GM21529 (cell line): ENCODE measurements around the gene PLXNA4.

Source experiments
- ATAC-seq: cut with Tn5 transposase; IDR thresholded peaks from one replicate; pipeline ENCODE4 v1.9.1; 2021; ENCODE audit not compliant: unreplicated experiment

Gene PLXNA4

DNA sequence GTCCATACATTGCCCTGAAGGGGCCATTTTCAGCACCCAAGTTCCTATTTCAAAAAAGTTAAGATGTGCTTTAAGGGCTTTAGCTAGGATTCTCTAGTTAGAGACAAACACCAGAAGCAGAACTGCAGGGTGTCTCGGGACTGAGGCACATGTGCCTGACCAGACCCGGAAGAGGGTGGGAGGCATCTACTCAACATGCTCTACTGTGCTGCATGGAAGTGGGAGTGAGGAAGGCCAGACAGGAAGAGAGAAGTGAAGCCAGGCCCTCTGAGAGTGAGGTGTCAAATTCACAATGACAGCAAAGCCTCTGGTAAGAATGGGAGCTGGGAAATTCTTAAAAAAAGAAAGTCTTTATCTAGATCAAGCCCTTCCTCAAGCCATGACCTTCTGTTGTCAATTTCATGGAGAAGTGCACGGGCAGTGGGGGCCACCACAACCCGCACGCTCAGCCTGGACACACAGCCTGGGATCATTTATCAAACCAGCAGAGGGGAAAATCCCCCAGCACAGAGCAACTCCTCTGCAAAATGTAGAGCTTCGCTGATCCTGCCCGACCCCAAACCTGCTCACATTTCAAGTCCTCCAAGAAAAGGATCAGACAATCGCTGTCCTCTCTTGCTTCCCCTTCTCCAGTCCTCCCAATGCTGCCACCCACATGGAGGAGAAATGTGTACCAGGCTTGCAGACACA lies 38.7 kb downstream of the PLXNA4 start:
- ATAC-seq: no peak

GRCh38 chr7:132536654-132537395 lies 39.4 kb downstream of the PLXNA4 start:
- ATAC-seq: no peak

GRCh38 chr7:132533916-132534315 lies 42.4 kb downstream of the PLXNA4 start:
- ATAC-seq: no peak

- no peak for ATAC-seq
Observed at GRCh38 chr7:132532281-132532680, 44.0 kb downstream of the PLXNA4 start.

- ATAC-seq: no peak
Observed at GRCh38 chr7:132531562-132531961, 44.7 kb downstream of the PLXNA4 start.

- no peak for ATAC-seq
Observed at GRCh38 chr7:132528695-132529094, 47.6 kb downstream of the PLXNA4 start.

DNA sequence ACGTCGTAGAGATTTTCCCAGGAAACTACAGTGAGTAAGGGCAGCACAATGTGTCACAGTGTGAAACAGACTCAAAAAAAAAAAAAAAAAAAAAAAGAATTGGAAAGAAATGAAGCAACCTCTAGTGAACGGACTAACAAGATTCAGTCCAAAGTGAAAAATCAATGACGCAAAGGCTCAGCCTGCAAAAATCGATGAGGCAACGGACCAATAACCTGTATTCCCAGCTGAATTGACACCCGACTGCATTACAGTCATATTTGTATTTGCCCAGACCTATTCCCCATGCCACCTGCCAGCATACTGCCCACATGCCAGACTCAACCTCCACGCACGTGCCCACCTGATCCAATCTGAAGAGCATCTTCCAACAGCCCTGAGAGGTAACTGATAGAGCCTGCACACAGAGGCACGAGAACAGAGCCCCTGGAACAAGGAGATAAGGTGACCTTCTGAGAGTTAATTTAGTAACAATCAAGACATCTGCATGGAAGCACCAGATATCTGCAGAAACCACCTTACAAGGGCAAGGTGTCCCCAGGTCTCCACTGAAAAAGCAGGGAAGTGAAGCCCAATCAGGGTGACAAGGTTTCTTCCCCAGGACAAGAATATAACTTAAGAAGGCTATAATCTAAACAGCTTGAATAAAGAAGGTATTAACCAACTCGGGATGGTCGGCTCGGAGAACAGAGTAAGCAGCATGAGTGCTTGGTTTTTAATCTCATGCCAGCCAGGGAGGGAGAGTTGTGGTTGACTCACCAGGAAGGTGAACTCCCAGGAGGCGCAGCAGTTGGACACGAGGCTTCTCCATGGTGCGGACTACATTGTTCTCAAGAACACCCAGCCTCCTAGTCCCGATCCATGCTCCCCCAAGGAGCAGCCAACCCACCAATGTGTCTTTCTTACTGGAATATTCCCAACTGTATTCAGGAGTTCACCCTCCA lies 48.5 kb downstream of the PLXNA4 start:
- ATAC-seq: no peak

- ATAC-seq: no peak
Observed at GRCh38 chr7:132526111-132526740, 50.0 kb downstream of the PLXNA4 start.

DNA sequence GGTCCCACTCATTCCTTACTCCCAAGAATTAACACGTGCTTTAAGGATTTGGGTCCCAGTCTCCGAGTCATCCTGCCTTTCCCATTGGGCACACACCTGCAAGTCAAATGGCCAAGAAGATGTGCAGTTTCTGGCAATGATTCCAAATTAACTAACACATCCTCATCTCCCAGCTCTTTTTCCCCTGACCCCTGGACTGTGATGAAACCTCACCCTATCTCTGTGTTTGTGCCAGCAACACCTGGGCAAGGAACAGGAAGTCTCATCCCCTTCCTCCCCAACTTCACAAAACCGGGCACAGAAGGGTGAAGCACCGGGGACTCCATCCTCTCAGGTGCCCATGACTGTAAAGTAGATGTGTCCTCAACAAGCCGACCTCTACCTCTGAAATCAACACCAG lies 54.8 kb downstream of the PLXNA4 start:
- no peak for ATAC-seq

DNA sequence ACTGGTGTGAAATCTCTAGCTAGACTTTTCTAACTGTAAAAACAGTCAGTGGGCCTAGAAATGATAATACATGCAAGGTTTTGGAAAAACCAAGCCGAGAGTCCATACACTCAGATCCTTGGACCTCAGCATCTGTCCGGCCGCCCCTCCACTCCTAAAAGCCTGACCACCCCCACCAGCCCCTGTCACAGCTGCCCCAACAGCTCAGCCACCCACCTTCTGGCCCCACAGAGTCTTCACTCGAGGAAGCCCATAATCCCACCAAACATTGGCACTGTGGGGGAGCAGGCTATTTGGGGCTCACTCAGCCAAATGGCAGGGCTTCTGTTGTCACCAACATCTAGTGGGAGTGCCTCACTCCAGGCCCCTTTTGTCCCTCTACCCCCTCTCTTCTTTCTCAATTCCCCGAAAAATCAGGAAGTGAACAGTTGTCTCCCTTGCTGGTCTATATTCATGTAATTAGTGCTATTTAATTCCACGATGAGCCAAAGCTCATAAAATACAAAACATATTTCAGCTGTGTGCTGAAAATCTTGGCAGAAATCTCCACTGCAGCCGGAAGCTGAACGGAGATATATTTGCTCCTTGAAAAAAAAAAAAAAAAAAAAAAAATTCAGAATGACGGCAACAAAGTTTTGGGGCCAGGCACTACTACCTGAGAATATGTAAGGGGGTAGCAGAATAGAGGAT lies 55.5 kb downstream of the PLXNA4 start:
- ATAC-seq: no peak

DNA sequence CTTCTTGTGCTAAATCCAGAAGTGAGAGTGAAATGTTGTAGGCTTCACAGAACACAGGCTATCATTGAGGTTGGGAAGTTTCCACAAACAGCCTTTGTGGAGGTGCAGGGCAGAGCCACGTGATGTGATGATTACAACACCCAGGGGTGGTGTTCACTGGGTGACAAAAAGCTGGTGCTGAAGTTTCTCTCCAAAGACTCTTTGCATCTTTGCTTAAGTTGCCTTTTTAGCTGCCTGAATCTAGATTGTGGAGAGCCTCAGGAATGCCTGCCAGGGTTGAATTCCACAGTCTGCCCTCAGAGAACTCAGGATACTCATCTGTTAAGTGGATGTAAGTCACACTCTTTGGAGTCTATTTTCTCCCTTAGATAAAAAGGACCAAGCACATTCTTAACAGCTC lies 56.3 kb downstream of the PLXNA4 start:
- ATAC-seq: no peak

- ATAC-seq: no peak
Observed at GRCh38 chr7:132518839-132519173, 57.5 kb downstream of the PLXNA4 start.

- ATAC-seq: no peak
Observed at GRCh38 chr7:132518102-132518838, 58.0 kb downstream of the PLXNA4 start.

GRCh38 chr7:132516042-132516840 lies 60.0 kb downstream of the PLXNA4 start:
- no peak for ATAC-seq

GRCh38 chr7:132515181-132515580 lies 61.1 kb downstream of the PLXNA4 start:
- ATAC-seq: no peak

DNA sequence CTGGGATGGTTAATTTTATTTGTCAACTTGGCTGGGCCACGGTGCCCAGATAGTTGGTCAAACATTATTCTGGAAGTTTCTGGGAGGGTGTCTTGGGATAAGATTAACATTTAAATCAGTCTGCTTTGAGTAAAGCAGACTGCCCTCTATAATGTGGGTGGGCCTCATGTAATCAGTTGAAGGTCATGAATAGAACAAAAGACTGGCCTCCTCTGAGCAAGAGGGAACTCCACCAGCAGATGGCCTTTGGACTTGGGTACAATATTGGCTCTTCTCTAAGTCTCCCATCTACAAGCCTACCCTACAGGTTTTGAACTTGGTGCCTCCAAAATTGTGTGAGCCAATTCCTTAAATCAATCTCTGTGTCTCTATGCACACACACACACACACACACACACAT lies 61.8 kb downstream of the PLXNA4 start:
- no peak for ATAC-seq

GRCh38 chr7:132511921-132512320 lies 64.3 kb downstream of the PLXNA4 start:
- ATAC-seq: no peak

DNA sequence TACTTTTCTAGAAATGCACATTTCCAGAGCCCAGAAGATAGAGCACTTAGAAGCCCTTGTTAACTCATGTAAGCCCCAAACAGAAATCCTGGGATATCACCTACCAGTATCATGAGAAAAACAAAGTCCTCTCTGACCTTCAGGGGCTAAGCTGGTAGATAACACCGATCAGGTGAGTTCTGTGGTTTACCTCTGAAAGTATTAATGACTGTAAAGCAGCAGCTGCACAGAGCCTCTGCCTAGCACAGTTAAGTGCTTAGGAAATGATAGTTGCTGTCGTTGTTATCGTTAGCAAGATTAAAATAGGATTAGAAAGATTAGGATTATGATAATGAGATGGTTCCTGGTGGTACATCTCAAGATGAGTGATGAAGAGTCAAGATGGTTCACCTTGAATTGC lies 64.9 kb downstream of the PLXNA4 start:
- no peak for ATAC-seq

GRCh38 chr7:132509643-132510042 lies 66.6 kb downstream of the PLXNA4 start:
- no peak for ATAC-seq
